C1 segment of cervical spinal cord (tissue), 14 donors: ENCODE results near the gene TMEM8B.
"Not testable (repeated sequence)": the region's sequence is repeated elsewhere in the genome, so short reads cannot be mapped to it uniquely, and the experiment has no call there.

Experiments
- DNase-seq, 14 donors: peaks; one replicate each; lab custom pipeline; 2025; lab: John Stamatoyannopoulos, UW

TMEM8B gene

DNA sequence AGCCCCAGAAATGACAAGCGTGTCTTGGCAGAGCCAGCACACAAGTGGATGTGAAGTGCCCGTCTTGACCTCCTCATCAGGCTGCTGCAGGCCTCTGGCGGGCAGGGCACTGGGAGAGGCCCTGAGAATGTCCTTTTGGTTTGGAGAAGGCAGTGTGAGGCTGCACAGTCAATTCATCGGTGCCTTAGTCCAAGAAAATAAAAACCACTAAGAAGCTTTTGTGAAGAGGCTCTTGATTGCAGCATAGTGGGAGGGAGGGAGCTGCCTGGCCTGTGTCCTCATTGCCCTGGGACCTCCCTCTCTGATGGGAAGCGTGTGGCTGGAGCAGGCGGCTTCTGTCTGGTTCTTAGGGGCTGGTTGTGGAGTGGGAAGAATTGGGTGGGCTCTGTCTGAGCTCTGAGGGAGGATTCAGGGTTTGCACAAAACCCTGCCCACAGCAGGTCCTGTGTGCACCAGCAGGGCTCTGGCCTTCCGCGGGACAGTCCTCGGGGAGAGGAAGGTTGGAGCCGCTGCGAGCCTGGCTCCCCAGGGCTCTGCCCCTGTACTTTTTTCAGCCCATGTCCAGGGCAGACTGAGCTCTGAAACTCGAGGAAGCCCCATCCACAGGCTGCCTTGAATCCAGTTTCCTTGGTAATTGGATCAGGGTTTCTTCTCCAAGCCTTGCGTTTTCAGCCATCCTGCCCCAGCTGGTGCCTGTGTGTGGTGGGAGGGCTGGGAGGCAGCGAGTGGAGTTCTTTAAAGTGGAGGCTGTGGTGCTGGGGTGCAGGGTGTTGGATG, 78.1 kb downstream of the TMEM8B start:
- peak in 2 of 14 donors; percentile 19 to 41 for DNase-seq

DNA sequence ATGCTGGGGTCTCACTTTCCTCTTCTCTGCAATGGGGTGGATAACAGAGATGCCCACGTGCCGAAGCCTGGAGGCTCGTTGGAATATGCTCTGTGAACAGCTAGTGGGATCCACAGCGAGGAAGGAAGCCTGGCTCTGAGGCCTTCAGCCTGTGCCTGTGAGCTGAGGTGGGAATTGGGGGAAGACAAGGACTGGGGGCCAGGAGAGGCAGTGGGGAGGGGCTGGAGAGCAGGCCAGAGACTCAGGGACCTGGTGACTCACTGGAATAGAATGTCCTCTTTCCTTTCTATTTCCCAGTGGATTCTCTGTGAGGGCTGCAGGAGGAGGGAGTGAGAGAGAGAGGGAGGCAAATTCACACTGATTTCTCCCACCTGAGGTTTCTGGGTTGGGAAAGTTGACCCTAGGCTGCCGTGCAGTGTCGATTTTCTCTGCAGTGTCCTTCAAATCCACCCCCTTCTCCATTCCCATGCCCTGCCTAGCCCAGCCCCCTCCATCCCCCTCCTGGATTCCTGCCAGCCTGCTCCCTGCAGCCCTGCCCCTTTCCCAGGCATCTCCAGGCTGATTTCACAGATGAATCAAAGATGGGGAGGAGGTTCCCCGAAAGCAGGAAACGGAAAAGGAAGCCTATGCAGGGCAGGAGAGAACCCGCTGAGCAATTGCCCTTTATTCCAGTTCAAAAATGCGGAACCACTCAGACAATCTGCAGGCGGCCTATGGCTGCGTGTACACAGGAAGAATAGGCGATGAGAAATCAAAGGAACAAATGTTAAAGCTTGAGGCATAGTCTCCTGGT, 78.9 kb downstream of the TMEM8B start:
- DNase-seq = peak in 6 of 14 donors; percentile 13 to 89 (median 28)

DNA sequence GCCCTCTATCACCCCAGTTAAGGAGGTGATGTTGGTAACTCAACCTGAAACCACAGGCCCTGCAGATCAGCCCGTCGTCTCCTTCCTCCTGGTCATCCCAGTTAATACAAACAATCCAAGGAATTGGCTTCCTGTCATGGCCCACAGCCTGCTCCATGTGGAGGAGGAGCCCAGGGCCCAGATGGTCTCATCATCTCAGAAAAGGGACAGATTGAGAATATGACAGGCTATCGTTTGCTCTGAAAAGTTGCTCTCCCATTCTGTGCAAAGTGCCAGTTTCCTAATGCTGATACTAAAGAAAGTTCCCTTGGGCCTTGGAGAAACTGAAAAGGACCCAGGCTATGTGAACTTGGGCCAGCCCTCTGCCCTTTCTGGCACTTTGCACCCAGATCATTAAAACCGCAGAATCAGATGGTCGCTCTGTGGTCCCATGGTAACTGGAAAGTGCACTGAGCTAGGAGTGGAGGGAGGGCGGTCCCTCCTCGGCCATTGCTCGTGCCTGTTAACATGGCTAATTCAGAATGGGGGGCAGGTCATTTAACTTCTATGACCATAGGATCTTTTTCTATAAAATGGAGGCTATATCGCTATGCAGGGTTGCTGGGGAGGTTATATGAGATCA, 79.6 kb downstream of the TMEM8B start:
- peak in 2 of 14 donors; percentile 66 to 93 for DNase-seq

DNA sequence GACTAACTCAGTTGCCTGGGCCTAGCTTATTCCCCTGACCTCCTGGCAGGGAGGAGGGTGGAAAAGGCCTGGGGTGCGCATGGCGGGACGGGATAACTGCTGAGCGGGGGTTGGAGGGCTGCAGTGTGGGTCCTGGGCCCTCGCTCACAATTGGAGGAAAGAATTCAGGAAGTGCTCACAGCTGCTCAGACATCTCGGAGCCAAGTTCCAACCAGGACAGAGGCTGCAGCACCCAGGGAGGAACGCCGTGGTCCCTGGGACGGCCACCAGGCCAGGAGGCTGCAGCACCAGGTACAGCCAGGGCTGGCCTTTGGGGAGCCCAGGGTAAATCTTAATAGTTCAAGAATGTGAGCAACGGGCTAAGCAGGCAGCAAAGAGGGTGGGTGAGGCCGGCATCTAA, 80.2 kb downstream of the TMEM8B start, which contains the start of gene SPAAR:
SPAAR (plus strand) TSS at position 217 of the 400 bp plus-strand sequence. CDS start 974 bp downstream, outside the sequence.
- no peak for DNase-seq

DNA sequence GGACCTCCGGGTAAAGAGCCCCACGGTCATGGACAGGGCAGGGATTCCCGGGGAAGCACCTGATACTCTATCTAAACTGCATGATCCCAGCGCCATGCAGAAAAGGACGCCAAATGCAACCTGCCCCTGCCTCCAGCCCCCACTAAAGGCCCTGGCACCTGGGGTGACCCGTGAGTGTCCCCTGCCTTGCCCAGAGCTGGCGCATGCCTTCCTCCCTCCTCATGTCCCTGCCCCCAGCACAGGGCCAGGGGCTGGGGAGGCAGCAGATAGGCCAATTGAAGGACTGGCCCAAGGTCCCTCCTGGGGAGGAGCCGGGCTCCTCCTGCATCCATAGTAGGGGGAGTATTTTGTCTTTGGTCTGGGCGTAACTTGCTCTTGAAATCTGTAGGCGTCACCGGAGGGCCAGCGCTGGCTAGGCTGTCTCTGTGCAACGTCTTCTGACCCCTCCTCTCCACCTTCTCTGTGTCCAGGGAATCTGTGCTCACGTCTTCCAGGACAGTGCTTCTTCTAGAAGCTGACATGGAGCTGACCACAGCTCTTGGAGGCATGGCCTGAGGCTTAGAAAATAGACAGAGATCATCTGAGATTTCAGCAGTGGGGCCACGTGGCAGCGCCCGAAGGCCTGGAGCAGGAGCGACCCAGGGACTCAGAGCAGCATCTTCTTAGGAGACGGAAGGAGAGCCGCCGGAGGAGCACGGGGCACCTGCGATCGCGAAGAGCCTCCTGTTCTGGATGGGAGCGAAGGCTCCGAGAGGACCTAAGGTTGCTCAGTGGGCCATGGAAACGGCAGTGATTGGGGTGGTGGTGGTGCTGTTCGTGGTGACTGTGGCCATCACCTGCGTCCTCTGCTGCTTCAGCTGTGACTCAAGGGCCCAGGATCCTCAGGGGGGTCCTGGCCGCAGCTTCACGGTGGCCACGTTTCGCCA, 80.9 kb downstream of the TMEM8B start:
- no peak for DNase-seq

DNA sequence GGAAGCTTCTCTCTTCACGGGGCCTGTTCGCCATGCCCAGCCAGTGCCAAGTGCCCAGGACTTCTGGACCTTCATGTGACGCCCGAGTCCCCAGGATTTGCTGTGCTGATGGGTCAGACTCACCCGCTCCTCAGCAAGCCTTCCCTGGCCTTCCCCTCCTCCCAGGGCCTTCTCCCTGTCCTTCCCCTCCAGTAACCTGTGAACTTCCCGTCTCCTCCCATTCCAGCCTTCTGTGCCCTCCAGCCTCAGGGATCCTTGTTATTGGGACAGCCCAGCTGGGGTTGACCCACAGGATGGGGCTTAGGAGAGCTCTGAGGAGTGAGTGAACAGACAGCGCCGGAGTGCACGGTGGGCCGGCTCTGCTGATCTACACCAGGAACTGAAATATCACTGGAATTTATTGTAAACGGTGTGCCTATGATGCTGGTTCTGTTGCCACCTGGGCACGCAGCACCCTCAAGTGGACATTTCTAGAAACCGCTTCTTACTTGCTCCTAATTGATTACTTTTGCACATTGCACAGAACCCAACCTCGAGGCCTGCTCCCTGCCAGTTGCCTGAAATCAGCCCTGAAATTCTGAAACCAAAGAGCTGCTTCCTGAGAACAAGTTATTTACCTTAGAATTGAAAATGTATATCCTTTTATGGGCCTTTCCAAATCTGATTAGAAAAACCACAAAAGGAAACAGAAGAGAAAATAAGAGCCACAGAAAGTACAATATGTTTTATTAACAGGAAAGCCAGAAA, 81.8 kb downstream of the TMEM8B start:
- DNase-seq = no peak

DNA sequence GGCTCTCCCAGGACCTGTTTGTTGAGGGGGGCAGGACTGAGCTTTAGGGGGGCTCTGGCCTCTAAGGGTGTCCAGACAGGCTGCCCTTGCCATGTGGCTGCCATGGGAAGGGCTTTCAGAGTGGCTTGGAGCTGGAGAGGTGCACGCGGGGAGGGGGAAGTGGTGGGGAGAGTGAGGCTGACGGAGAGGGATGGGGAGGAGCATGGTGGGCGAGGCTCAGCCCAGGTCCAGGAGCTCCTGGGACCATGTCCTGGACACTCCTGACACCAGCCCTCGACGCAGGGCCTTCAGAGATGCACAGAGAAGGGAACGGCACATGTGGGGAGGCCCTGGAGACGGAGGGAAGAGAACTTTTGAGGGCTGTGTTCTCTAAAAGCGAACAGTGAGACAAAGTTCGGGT, 82.7 kb downstream of the TMEM8B start:
- no peak for DNase-seq

DNA sequence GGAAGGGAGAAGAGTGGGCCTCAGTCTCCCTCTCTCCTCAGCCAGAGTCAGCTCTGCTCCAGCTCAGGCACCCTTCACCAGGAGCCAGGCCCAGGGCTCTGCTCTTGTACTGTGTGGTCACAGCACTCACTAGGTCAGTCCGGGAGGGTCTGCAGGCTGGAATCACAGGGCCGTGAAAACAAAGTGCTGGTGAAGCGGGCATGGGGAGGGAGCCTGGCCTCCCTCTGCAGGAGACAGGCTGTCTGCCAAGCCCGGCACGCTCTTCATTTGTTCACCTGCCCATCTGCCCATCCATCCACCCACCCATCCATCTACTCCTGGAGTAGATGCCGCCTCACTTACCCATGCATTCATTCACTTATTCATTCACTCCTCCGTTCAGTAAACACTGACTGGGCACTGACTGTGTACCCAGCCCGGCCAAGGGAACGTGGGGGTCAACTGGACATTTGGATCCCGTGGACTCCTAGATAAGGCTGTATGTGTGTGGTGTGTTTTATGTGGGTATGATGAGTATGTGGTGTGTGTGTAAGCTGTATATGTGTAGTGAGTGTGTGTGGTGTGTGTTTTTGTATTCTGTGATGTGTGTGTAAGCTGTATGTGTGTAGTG, 83.9 kb downstream of the TMEM8B start:
- no peak for DNase-seq

DNA sequence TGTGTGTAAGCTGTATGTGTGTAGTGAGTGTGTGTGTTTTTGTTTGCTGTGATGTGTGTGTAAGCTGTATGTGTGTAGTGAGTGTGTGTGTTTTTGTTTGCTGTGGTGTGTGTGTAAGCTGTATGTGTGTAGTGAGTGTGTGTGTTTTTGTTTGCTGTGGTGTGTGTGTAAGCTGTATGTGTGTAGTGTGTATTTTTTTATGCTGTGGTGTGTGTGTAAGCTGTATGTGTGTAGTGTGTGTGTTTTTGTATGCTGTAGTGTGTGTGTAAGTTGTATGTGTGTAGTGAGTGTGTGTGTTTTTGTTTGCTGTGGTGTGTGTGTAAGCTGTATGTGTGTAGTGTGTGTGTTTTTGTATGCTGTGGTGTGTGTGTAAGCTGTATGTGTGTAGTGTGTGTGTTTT, 84.4 kb downstream of the TMEM8B start:
- not testable (repeated sequence) for DNase-seq

DNA sequence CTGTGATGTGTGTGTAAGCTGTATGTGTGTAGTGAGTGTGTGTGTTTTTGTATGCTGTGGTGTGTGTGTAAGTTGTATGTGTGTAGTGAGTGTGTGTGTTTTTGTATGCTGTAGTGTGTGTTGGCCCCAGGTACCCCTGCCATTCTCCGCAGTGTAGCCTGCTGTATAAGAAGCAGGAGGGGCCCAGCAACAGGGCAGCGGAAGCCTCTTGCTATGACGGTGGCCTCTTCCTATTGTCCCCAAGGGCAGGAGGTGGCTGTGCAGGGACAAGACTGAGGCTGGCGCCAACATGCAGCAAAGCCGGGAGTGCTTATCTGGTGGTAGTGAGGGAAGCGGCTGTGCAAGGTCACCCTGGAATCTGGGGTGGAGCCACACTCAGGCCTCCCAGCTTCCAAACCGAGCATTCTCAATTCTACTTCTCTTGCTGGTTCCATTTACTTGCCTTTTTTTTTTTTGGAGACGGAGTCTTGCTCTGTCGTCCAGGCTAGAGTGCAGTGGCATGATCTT, 85.3 kb downstream of the TMEM8B start:
- no peak for DNase-seq
